ENCODE data around the gene RAMAC.
"Not testable (repeated sequence)": the region's sequence is repeated elsewhere in the genome, so short reads cannot be mapped to it uniquely, and the experiment has no call there.

Gene RAMAC

DNA sequence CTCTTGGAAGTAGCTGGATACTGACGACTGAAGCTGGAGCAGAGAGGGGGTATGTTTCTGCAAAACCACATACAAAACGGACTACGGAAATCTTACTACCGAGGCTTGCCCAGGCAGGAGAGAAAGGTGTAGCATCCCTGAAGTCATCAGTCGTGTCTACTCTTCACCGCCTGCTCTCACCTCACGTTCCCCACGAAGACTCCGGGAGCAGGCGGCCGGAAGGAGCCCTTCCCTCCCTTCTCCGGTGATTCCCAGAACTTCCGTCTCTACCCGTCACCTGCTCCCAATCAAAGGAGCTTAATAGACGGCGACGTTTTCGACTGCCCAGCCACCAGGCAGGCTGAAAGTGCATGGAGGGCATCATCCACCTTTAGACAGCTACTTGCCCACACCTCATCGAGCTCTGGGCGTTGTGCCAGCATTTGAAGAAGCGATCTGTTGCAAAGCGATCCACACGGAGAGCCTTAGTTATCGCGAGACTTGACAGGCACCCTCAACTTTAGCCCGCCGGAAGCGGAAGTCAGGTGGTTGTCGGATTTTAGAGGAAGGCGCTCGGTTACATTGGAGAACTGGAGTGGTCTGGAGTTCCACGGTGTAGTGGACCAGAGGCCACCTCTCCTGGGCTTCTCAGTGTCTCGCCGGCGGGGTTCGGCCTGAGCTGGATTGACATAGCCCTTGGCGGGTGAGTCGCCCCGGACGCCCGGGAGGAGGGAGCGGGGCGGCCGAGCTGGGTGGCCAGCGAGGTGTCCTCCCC is at the start of gene RAMAC:
Gene RAMAC, plus strand, starts transcription at position 523 of the 754 bp plus-strand sequence. CDS start 2,809 bp downstream, outside the sequence.
- DNase-seq = peak; percentile 89

DNA sequence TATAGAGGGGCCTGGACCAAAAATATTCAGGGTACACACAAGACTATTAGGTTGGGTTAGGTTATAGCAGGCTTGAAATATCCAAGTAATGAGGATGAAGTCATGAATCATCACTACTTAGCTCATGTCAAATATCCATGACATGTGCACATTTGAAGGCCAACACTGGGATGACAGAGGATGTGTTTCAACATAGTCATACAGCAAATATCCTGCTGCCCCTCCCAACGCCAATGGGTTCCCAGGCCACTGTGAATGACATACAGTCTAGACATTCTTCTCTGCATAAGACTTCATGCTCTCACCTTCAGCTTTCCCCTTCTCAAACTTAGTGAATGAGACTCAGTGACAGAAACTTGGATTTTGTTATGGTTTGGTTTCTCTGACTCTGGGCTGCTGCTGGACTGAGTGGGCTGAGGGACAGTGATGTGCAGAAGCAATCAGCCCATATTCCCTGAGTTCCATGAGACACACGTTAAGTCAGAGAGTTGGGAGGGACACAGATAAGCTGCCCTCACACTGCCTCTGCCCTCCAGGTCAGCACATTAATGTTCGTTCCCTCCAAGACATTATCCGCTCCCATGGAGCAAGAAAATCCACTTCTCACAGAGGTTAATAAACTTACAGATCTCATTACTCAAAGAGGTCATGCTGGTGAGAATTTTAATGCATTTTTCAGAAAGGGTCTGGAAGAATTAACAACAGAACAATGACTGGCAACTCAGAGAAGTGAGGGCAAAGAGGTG is 48.9 kb upstream of the RAMAC start:
- DNase-seq = no peak

DNA sequence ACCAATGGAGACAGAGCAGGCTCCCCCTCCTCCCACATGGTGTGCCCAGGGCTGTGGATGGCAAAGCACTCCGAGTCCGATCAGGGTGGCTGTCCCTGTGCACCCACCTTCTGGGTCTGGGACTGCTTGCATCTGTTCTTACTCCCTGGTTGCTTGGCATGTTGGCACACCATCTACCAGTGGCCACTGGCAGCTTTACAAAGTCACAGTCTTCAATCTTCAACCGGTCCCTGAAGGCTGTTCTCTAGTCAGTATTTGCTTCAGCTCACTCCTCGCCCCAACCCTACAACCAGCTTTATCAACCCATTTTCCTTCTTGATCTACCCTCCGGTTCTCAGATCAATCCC is 48.3 kb upstream of the RAMAC start:
- no peak for DNase-seq

DNA sequence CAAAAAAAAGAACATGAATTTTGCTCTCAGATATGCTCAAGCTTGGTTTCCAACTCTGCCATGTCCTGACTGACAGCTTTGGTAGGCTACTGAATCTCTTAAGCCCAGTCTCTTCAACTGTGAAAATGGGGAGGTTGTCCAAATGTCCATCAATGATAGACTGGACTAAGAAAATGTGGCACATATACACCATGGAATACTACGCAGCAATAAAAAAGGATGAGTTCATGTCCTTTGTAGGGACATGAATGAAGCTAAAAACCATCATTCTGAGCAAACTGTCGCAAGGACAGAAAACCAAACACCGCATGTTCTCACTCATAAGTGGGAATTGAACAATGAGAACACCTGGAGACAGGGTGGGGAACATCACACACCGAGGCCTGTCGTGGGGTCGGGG is 46.3 kb upstream of the RAMAC start:
- DNase-seq = not testable (repeated sequence)

DNA sequence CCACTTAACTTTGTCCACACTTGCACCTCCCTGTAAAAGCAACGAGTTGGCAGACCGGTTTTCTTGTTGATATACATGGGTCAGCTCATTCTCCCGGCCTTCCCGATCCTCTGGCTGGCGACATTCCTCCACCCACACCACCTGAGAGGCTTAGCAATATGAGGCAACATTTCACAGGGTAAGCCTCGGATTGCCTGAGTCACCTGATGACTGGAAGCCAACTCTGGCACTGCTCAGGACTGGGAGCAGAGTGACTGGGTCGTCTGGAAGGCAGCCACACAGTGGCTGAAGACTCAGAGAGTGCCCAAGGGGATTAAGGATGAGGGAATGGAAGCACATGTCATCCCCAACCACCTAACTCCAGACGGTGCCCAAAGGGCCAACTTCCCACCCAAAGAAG is 43.3 kb upstream of the RAMAC start:
- DNase-seq = no peak

DNA sequence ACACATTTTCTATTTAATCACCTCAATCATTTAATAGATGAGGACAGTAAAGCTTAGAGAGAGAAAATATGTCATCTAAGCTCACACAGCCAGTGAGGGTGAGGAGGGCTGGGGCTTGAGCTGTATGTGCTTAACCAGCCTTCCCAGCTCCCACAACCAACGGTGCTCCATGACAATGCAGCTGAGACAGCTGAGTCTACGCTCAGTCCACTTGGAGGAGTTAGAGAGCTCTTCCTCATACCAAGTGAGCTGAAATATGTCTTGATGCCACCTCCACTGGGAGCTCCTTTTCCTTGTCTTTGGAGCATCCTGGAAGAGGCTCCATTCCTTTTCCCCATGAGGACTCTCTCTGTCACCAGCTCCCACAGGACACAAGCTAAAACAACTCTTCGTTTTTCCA is 42.8 kb upstream of the RAMAC start:
- DNase-seq = no peak

DNA sequence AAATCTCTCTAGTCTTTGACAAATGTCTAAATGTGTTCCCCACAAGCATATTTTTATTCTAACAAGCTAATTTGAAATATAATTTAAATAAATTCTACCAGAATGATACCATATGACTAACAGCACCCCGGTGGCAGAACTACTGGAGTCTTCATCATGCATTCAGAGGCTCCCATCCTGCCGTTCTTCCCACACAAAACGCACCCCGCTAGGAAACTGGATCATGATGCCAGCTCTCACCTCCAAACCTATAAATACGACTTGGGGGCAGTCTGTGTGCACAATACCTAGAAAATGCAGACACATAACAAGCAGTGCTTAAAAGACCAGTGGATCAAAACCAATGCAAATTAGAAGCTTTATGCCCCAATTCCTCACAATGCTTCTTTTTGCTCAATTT is 42.0 kb upstream of the RAMAC start:
- DNase-seq = no peak

DNA sequence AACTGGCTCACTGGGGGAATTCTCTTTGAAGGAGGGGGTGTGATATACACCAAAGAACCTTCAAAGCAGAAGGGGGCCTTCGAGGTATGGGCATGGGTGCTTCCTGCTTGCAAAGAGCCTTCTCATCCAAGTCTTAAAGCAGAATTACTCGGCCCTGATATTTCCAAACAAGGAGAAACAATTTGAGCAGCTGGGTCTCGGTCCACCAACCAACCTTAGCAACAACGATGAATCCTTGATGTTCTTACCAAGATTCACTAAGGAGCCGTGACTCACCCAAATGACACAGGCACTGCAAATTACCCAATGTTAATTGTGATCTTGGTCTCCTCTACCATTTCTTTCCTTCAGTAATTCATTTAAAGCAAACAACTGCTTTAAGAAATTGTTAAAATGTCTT is 41.2 kb upstream of the RAMAC start:
- no peak for DNase-seq

DNA sequence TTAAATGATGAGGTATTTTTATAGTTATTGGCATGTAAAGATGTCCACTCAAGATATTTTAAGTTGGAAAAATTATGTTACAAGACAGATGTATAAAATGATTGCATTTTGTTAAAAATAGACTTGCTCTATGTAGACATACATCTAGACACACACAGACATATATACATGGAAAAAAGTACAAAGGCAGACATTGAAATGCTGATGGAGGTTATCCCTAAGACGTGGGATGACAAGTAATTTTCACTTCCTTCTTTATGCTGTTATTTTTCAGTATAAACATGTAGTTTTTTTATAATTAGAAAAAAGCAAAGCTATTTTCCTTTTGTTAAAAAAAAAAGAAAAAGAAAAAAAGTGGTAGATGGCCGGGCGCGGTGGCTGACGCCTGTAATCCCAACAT is 40.7 kb upstream of the RAMAC start:
- no peak for DNase-seq

DNA sequence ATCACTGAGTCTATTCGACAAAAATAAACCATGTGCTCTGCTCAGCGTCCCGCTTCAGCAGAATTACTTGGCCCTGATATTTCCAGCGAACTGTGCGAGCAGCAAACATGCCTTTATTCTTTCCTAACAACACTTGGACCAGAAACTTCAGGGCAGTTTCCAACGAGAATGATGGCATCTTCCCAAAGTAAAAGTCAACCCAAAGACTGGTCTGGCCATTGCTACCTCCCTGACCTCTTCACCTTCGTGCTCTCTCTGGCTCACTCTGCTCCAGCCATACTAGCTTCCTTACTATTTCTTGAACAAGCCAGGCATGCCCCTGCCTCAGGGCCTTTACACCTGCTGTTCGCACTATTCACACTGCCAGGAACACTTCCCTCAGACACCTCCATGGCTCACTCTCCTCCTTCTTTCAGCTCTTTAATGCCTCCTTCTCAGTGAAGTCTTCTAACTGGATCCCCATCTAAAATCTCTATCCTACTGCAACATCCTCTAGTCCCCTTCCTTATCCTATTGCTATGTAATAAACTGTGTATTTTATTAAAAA is 39.8 kb upstream of the RAMAC start:
- DNase-seq = no peak

DNA sequence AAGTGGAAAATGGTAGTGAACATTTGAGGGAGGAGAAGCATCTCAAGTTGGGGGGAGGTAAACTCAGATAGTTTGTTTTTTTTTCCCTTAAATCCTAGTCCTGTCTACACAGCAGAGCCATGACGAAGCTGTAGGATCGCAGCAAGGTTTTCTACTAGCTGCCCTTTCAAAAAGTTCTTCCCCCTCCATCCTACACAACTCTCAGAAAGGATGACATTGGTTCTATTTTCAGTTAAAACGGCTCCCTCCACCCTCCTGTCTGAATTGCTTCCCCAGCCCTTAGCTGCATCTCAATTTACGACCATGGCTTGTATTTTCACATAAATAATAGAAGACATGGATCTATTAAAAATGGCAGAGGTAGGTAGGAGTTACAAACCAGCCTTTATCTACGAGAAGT is 35.7 kb upstream of the RAMAC start:
- no peak for DNase-seq

DNA sequence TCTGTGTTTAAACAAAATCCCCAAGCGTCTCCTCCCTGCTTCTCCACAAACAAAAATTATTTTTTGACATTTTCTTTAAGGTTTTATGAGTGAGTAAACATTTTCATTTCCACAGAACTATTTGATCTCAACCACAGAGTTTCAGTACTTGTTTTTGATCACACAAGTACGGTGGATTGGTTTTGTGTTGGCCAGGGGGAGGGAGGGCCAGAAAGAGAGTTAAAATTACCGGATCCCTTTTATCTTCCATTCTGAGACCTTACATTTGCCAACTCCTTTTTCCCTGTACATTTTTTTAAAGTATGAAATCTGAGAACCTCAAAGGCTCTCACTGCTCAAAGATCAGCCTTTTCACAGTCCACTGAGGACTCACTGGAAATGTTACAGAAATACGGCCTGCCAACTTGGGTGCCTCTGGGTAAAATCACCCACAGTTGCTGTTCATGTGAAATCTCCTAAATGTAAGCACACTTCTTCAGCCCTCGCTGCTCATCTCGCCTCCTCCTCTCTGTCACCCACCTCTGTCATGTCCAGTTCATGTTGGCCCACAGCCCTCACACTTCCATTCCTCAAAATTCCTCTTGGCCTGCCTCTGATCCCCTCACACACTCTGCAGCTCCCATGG is 35.2 kb upstream of the RAMAC start:
- DNase-seq = no peak

DNA sequence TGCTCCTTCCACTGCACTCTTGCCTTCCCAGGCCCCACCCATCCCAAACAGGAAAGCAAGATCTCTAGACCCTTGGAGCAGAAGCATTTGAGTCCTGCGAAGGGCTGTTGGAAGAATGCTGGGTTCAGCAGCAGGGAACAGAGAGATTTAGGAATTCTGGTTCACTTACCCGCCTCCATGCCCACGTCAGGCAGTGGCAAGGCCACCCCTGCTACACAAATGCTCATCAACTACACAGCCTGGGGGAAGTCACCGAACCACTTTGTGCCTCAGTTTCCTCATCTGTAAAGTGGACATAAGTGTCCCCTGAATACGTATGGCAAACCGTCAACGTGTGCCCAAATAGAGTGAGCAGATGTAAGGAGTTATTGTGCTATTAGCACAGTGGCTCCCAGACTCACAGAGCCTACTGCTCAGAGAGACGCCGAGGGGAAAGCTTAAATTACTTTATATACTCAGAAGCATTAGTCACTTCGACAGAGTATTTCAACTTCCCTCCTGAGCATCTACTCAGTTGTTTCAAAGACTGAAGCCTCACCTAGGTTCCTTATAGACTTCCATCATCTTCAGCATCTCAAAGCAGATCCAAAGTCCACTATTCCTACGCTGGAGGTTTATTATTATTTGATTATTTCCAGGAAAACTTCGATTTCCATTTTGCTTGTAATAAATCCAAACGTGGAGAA is 34.4 kb upstream of the RAMAC start:
- DNase-seq = no peak

DNA sequence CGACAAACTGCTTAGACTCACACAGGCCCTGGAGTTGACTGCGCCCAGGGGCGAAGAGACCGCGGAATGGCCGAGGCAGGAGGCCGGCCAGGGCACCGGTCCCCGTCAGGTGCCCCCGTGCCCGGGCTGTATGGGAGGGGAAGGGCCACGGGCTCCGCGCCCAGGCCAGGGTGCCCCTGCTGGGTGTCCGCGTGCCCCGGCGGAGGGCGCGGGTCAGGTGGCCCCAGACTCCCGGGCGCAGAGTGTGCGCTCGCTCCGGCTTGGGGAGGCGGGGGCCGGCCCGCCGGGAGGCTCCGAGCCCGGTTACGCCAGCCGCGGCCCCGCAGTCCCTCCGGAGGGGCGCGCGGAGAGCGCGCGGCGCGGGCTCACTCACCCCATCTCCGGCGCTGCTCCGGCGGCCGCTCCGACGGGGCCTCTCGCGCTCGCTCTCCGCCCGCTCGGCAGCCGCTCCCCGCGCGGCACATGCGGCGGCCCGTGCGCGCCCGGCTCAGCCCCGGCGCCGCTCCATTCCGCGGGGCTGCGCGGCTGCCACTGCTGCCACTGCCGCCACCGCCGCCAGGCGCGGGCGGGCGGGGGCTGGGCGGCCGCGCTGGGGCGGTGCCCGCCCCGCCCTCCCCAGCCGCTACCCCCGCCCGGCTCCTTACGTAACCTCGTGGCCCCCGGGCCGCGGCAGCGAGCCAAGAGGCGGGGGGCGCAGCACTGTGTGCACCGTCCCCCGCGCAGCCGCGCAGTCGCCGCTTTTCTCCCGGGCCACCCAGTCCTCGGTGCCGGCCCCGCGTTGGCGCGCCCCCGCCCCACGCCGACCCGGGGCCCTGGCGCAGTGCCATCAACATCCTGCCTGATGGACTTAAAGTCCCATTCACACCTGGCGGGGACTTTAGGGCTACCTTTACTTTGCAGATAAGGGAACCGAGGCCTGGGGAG is 33.6 kb upstream of the RAMAC start, which contains the start of gene HOMER2:
Gene HOMER2, minus strand, starts transcription at position 563 of the 924 bp plus-strand sequence. Its CDS starts 185 bp downstream, at position 378.
- peak; percentile 17 for DNase-seq

DNA sequence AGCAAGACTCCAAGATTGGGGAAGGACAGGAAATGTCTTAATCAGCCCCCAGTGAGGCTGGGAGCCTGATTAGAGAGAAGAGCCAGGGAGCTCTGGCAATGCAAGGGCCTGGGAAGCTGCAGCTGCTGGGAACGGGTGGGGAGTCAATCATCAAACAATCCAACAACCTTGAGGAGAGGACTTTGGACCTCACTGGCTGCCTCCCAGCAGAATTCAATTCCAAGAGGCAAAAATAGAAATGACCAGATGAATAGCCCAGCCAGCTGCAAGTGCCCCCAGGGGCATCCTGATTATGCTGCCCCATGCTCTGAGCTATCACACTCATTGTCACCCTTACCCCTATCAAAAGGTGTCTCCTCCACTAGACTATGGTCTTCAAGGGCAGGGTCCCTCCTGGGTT is 27.4 kb upstream of the RAMAC start:
- DNase-seq = no peak

DNA sequence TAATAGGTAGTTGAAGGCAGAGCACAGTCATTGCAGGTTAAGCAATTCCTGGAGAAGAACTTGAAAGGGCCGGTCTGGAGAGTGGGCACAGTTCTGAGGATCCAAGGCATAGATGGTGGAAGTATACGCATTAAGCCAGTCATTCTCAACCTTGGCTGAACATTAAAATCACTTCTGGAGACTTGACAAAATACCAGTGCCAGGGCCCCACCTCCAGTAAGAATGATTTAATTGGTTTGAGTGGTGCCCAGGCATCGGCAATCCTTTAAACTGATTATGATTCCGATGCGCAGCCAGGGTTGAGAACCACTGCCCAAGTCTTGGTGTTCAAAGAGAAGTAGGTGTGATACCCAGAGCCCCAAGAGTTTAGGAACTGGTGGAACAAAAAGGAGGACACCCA is 26.6 kb upstream of the RAMAC start:
- DNase-seq = no peak

DNA sequence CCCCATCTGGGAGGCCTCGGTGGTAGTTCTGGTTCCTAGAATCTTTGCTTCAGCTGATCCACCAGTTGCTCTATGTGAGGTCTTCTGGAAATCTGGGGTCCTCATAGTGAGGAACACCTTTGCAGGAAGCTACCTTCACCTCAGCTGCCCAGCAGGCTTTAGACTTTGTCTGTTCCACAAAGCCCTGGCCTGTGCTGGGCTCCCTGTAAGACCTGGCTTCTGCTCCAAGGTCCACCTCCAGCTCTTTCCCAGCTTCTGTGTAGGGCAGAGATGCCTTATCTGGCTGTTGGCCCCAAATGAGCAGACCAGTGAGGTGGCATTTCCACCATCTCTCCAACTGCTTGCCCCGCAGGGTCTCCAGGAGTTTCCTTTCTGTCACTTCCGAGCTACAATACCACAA is 25.2 kb upstream of the RAMAC start:
- no peak for DNase-seq

DNA sequence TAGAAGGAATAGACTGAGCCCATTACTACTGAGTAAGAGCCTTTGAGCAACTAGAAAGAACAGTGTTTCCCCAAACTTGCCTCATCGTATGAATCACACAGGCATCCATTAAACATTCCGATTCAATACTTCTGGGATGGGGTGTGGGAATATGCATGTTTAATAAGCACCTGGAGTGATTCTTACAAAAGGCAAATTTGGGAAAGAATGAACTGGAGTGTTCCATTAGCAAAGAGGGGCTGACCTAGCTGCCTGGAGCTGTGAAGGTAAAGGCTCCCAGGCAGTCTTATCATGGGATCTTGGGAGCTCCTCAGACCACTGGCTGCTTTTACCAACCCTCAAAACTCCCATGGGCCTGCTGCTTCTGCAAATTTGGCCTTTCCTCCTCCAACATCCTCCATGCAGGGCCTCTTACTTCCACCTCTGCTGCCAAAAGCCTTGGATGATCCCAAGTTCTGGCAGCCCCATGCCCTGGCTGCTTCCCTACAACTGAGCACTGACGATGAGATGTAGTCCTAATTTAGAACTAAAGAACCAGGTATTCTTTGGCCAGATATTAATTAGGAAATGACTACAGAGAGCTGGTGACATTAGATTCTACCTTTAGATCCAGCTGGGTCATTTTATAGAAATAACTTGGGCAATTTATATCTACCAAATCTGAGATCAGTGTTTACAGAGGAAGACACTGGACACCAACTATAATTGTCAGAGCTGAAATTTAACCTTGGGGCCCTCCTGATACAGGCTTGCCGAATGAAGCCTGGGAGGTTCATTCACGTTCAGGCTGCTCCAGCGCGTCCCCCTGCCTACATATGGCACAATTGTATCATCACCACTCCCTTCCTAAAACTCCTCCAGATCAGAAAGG is 22.3 kb upstream of the RAMAC start:
- DNase-seq = no peak

DNA sequence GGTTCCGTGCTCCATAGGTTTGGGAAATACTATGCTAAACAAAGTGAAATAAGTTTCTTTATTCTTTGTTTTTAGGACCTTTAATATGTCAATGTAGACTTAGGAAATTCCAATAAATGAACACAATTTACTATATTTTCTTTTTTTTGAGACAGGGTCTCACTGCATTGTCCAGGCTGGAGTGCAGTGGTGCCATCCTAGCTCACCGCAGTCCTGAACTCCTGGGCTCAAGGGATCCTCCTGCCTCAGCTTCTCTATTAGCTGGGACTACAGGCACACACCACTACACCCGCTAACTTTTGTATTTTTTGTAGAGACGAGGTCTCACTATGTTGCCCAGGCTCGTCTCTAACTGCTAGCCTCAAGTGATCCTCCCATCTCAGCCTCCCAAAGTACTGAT is 21.1 kb upstream of the RAMAC start:
- no peak for DNase-seq

DNA sequence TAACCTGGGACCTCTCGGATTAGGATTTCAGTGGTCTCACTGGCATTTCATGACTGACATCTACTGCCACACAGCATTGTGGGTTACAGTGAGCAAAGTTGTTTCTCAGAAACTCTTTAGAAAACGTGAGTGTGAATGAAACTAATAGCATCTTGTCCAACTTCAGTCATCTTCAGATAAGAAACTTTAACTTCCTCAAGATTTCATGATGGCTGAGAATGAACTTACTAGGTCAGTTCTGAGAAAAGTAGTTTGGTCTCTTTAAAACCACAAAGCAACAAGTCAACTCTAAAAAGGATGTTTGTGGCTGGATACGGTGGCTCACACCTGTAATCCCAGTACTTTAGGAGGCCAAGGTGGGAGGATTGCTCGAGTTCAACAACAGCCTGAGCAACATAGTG is 19.3 kb upstream of the RAMAC start:
- DNase-seq = no peak

DNA sequence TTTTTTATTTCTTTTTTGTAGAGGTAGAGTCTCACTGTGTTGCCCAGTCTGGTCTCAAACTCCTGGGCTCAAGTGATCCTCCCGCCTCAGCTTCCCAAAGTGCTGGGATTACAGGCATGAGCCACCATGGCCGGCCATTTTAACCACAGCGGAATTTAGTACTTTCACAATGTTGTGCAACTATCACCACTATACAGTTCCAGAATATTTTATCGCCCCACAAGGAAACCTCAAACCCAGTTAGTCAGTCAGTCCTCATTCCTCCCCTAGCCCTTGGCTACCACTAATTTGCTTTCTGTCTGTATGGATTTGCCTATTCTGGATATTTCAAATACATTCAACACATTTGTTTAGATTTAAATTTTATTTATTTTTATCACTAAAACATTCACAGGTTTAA is 17.9 kb upstream of the RAMAC start:
- DNase-seq = no peak
